Measurements from ENCODE around the gene FARP2.
A peak's percentile ranks its signal among the peaks of the same experiment; 100 is the strongest.
"Not testable (repeated sequence)": the region's sequence is repeated elsewhere in the genome, so short reads cannot be mapped to it uniquely, and the experiment has no call there.

FARP2 gene

DNA sequence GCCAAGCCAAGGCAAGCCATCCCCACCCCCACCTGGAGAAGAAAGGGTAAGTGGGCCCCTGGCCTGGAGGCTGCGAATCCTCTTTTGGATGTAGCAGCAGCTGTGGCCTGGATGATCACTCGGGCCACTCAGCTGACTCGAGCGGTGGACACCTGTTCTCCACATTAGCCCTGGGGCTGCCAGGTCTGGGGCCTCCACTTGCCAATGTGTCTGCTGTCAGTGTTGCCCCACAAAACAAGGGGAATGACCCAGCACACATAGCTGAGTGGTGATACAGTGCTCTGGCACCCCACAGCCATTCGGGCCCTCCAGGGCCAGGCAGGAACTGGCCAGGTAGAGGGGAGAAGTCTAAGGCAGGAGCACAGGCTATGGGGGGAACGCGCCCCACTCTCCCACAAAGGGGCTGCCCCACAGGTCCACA, 149.7 kb downstream of the FARP2 start:
- no peak overlapping the region for H3K27ac ChIP-seq
- no peak for TF ChIP-seq ZFX (IDR thresholded peaks at IDR 0.05; ENCODE audit: borderline replicate concordance)
- TF ChIP-seq, protein P1, sequence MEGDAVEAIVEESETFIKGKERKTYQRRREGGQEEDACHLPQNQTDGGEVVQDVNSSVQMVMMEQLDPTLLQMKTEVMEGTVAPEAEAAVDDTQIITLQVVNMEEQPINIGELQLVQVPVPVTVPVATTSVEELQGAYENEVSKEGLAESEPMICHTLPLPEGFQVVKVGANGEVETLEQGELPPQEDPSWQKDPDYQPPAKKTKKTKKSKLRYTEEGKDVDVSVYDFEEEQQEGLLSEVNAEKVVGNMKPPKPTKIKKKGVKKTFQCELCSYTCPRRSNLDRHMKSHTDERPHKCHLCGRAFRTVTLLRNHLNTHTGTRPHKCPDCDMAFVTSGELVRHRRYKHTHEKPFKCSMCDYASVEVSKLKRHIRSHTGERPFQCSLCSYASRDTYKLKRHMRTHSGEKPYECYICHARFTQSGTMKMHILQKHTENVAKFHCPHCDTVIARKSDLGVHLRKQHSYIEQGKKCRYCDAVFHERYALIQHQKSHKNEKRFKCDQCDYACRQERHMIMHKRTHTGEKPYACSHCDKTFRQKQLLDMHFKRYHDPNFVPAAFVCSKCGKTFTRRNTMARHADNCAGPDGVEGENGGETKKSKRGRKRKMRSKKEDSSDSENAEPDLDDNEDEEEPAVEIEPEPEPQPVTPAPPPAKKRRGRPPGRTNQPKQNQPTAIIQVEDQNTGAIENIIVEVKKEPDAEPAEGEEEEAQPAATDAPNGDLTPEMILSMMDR (IDR thresholded peaks at IDR 0.05) = no peak

DNA sequence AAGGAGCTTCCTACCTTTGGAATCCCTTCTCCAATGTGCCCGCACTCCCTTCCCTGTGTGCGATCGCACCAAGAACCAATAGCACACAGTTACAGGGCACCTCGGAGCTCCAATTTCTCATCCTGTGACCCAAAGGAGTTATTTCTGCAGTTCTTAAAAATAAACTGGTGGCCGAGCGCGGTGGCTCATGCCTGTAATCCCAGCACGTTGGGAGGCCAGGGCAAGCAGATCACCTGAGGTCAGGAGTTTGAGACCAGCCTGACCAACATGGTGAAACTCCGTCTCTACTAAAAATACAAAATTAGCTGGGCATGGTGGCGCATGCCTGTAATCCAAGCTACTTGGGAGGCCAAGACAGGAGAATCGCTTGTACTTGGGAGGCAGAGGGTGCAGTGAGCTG, 150.2 kb downstream of the FARP2 start:
- not testable (repeated sequence) for H3K27ac ChIP-seq

DNA sequence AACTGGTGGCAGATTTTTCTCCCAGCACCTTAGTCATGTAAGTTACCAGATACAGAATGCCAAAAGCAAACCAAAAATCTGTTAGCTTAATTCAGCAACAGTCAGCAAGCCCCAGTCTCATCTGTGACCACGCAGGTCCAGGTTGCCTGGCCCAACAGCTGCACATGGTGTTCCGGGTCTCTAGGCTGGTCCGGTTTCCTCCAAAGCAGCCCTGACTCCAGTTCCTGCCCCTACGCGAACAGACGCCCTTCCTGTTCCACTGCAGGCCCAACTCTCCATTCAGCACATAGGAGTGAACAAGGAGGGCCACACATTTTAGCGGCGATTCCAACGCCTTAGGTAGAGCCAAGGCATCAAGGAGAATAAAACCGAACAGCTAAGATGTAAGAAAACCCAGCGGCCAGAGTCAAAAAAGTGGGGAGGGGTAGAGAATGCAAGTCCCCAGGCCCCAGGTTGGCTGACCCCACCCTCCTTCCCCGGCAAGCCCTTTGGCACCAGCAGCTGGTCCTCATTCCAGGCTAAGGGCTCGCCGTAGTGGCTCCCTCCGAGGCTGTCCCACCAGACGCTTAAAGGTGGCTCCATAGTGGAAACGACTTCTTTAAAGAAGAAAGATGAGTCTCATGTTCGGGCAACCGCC, 150.8 kb downstream of the FARP2 start:
- TF ChIP-seq ZFX (IDR thresholded peaks at IDR 0.05; ENCODE audit: borderline replicate concordance) = no peak
- TF ChIP-seq, protein P1 (IDR thresholded peaks at IDR 0.05) = no peak
- H3K27ac ChIP-seq = peak overlapping the region; percentile 68; the same call in 1 of the 2 replicates

DNA sequence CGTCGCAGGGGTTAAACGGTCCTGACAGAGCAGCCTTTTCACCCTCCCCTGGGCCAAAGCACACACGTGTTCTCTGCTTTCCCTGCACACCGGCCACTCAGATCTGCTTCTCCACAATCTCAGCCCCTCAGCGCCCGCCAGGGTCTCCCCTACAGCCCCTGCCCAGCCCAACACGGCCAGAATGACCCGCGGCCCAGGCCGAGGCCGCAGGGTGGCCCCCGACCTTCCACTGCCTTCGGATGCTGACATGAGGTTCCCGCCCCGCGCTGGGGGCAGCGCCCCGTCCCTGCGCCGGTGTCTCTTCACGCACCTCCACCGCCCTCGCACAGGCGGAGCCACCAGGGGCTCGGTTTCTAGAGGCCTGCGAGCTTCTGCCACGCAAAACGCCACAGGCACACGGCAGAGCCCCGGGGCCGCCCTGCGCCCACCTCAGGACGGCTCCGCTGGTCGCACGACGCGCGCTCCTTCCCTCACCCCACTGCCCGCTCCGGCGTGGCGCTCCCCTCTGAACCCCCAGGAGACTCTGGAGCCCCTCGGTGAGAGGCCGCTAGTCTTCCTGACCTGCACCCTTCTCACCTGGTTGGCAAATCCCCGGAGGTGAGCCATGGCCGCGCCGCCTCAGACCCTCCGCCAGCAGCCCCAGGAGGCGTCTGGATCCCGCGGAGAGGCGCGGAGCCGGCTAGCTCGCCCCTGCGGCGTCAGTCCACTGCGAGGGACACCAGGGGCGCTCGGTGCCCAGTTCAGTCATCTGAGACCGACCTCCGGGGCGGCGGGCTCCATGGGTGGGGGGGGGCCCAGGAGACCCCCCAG, 151.6 kb downstream of the FARP2 start:
- TF ChIP-seq, protein P1 (IDR thresholded peaks at IDR 0.05) = peak; percentile 16; the same call in 1 of the 2 replicates
- no peak for TF ChIP-seq ZFX (IDR thresholded peaks at IDR 0.05; ENCODE audit: borderline replicate concordance)
- H3K27ac ChIP-seq = peak overlapping the region; percentile 68

DNA sequence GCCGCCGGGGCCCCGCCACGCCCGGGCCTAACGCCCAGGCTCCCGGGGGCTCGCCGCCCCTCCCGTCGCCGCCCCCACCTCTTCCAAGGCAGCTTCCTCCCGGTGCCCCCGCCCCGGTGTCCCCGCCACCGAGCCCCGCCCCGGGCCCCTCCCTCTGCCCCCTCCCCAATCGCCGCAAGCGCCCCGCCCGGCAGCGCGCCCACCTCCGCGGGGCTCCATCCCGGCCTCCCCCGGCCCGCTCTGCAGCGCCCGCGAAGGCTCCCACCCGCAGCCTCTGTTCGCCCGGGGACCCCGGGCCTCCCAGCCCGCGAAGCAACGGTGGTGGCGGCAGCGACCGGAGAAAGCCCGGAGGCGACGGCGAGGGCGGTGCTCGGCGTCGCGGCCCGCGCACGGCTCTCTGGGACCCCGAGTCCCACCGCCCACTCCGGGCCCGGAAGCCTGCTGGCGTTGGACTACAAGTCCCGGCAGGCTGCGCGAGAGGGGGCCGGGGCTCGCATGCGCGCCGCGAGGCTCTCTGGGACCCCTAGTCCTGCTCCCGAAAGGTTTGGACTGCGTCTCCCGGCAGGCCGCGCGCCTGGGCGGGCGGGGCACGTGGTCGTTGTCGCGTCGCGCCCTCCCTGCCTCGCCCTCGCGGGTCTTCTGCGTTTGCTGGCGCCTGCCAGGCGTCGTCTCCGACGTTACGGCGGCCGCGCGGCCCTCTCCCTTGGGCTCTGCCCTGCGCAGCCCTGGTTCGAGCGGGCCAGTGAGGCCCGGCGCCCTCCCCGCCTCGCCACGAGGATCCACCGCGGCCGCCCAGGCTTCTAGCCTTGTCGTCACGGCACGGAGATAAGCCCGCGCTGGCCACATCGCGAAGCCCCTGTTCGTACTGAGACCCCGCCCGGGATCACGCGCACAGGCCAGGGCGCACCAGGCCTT, 152.4 kb downstream of the FARP2 start, which contains the start of gene STK25:
Gene STK25, minus strand, starts transcription at position 345 of the 915 bp plus-strand sequence. CDS start 549 bp downstream, outside the sequence.
- TF ChIP-seq ZFX (IDR thresholded peaks at IDR 0.05; ENCODE audit: borderline replicate concordance) = no peak
- TF ChIP-seq, protein P1 (IDR thresholded peaks at IDR 0.05) = 0 out of 2 replicates have a peak, but pooled peaks have one; percentile 1
- peak within 1 kb of the TSS; percentile 68 for H3K27ac ChIP-seq

DNA sequence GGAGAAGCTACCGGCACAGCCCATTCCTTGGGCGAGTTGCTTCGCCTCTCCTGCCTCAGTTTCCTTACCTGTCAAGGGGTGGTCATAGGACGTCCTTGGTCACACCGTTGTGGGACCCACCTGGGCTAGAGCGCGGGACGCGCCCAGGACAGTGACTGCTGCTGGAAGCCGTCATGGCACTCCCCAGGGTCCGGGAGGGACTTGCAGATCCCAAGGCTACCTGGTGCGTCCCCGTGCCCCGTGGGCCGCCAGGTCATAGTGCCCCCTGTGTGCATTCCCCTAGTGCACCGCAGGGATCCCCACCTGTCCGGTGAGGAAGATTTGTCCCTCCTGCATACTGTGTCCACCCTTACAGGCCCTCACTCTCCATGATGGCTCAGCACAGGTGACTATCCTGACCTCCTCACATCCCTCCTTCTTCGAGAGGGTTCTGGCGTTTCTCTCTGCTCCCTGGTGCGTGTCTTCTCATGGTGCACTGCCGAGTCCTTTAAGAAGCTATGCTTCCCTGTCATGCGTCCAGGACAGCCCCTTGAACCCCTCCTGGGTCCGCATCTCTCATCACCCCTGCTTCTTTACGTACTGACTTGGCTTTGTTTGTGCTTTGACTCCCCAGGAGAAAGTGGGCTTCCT, 153.2 kb downstream of the FARP2 start:
- peak overlapping the region; percentile 68 for H3K27ac ChIP-seq
- TF ChIP-seq, protein P1 (IDR thresholded peaks at IDR 0.05) = no peak
- TF ChIP-seq ZFX (IDR thresholded peaks at IDR 0.05; ENCODE audit: borderline replicate concordance) = no peak
